ENCODE data around the gene EYS. TPM values are rescaled to one million over a fixed set of nuclear protein-coding genes. Genes with fewer than 3 reads are reported as not detected.

EYS gene
- total and polyA plus RNA-seq, 9 of the 15 experiments (the other 6 are each of a cell fraction or from before 2014, with no cell fraction given), result 0.03 to 0.36 (median 0.10) TPM; not detected in 2

- Histone ChIP-seq H4K20me1 (replicated peaks; ENCODE audit: control insufficient read depth, insufficient read depth, low read length) (no peaks in the 10 kb centered on the region), H3K4me3 (no peak overlapping the region), H3K9me1 (ENCODE audit: control insufficient read depth, insufficient read depth, low read length) (no peaks in the 10 kb centered on the region), H2AFZ (ENCODE audit: low read depth, low read length) (no peak overlapping the region), H3K4me2 (ENCODE audit: insufficient read depth, low read length) (no peak overlapping the region), H3K27ac (ENCODE audit: extremely low read depth, low read depth, low read length) (no peak overlapping the region), H3K36me3 (ENCODE audit: control insufficient read depth, insufficient read depth, low read length) (no peaks in the 10 kb centered on the region), H3K27me3 (ENCODE audit: control insufficient read depth in 2 of 2, insufficient read depth in 2 of 2, low read length in 2 of 2) (no peaks in the 10 kb centered on the region), H3K9me3 (replicated peaks; ENCODE audit: control insufficient read depth, insufficient read depth, low read depth, low read length) (no peaks in the 10 kb centered on the region; the same call in 1 of the 2 replicates), H3K9ac (ENCODE audit: insufficient read depth in 1 of 2, low read depth in 2 of 2, low read length in 2 of 2) (no peak overlapping the region), H3K79me2 (ENCODE audit: control insufficient read depth, insufficient read depth, low read length) (no peaks in the 10 kb centered on the region), H3K4me1 (replicated peaks in 1 of 2; ENCODE audit: control insufficient read depth in 2 of 2, insufficient read depth in 2 of 2, low read length in 2 of 2) (no peaks in the 10 kb centered on the region)
- 0% methylated on average over 1 of the region's 1 CpG for WGBS (ENCODE audit: insufficient coverage, low coverage, missing lambda C conversion rate)
- ChIA-PET CTCF (ENCODE audit: low intra/inter-chr PET ratio) (no interaction called here), POLR2A (no interaction called here)
- DNase-seq (ENCODE audit: extremely low read depth in 1 of 4, low spot score in 3 of 4), result no peak
- BruUV-seq (replicated peaks), result no TSS peak
- intact Hi-C loops (cut with micrococcal nuclease) (no loop called here), in situ Hi-C loops (cut with MboI) (no loop called here)
- FAIRE-seq, result no peak
- ATAC-seq, result no peak
- TF ChIP-seq HSF4 (CRISPR knock-in tag; IDR thresholded peaks at IDR 0.05; ENCODE audit: borderline replicate concordance), result no peak
- TF ChIP-seq CXXC5 (CRISPR knock-in tag; IDR thresholded peaks at IDR 0.05), result no peak
- TF ChIP-seq SNRNP70 (optimal IDR thresholded peaks at IDR 0.05; ENCODE audit: low read depth, low read length), result no peak
- TF ChIP-seq ZNF696 (CRISPR knock-in tag; conservative IDR thresholded peaks at IDR 0.05), result no peak
- no peak for TF ChIP-seq ZNF395 (CRISPR knock-in tag; IDR thresholded peaks at IDR 0.05)
- no peak for TF ChIP-seq ZNF280B (CRISPR knock-in tag; IDR thresholded peaks at IDR 0.05)
- no peak for TF ChIP-seq KDM1A (IDR thresholded peaks at IDR 0.05)
- TF ChIP-seq E2F5 (CRISPR knock-in tag; IDR thresholded peaks at IDR 0.05), result no peak
- TF ChIP-seq SAFB (IDR thresholded peaks at IDR 0.05; ENCODE audit: borderline replicate concordance, low read depth, low read length), result no peak
- TF ChIP-seq ZNF232 (CRISPR knock-in tag; IDR thresholded peaks at IDR 0.05), result no peak
- TF ChIP-seq MAFK (IDR thresholded peaks at IDR 0.05; ENCODE audit: low read length), result no peak
- TF ChIP-seq ZNF75A (CRISPR knock-in tag; IDR thresholded peaks at IDR 0.05), result no peak
- no peak for TF ChIP-seq ZNF668 (CRISPR knock-in tag; IDR thresholded peaks at IDR 0.05)
- TF ChIP-seq ZFX (CRISPR knock-in tag; IDR thresholded peaks at IDR 0.05), result no peak
These were observed 651.5 kb downstream of the EYS start for GRCh38 chr6:65055545-65055944.
